GM18511 (cell line): Measurements from ENCODE around the gene XYLT2.
A peak's percentile ranks its signal among the peaks of the same experiment; 100 is the strongest.

Experiments used
- ATAC-seq: cut with Tn5 transposase; IDR thresholded peaks from one replicate; pipeline ENCODE4 v1.9.1; 2021; ENCODE audit warnings: mild to moderate bottlenecking, moderate library complexity; ENCODE audit not compliant: unreplicated experiment

Gene XYLT2

DNA sequence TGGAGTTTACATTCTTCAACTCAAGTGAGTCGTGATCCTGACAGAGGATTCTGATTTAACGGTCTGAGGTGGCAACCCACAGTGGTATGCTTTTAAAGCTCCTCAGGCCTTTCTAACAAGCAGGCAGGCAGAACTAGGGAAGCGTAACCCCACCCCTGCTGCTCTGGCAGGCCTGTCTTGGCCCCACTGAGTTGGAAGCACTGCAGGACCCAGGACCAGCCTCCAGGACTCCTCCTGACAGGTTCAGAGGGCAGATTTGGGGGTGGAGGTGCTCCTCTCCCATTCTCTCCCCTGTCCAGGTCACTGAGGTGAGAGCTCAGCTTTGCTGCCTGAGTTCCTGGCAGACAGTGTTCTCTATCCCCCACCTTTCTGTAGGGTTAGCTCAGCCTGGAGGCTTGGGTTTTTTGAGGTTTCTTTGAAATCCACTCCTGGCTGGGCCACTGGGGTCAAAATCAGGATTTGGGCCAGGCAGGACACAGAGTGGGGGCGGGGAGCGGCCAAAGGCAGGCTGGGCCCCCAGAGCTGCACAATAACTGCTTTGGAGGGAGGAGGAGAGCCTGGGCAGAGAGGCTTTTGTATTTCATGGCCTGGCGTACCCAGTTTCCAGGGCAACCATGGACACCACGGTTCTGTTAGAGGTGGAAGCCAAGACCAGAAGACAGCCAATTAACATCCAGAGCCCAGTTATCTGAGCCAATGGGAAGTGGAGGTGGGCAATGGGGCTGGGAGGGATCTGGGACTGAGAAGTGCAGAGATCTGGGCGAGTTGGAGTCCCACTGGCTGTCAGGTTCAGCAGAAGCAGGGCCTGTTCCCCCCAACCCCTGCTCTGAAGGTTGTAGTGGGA is 17.5 kb downstream of the XYLT2 start:
- ATAC-seq: no peak

DNA sequence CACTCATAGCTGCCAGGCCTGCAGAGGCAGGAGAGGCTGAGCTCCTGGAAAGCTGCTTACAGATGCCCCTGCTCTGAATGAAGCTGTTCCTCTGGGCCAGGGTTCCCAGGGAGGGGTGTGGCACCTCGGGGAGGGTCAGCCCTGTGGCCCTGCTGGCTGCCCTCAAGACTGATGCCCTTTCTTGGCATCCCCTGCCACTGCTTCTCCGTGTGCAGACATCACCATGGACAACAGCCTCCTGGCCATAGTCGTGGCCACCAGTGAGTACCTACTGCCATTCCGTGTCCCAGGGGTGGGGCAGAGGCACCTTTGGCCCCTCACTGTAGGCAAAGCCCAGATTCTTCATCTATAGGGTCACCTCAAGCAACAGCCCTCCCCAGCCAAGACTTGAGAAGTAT is 18.1 kb downstream of the XYLT2 start:
- no peak for ATAC-seq

DNA sequence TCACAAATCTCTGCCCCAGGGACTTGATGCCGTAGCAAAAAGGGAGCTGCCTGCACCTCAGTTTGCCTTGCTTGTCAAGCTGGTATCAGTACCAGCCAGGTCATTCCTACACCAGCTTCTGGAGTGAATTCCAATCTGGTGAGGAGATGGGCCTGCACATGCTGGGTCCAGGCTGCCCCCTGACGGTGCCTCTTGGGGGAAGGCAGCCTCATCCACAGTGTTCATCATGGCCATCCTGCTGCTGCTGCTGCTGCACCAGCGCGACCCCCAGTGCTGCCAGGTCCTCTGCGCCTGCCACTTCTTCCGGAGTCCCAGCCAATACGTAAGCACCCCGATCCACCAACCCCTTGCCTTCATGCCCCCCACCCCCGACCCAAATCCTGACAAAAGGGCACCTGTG is 18.8 kb downstream of the XYLT2 start:
- no peak for ATAC-seq

DNA sequence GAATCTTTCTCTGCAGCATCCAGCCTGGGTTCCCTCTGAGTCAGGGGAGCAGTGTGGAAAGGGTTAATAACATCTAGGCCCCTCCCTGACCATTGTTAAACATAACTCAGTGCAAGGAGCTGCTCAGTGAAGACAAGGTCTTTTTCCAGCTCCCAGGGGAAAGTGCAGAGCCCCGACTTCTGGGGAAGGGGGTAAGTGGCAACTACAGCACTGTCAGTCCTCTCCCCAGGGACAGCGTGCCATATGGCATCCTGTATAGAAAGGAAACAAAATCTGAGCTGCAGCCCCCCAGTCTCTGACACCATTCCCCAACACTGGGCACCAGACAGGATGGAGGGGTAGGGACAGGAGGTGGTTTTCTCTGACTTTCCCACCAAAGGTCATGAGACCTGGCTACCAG is 19.2 kb downstream of the XYLT2 start:
- no peak for ATAC-seq

DNA sequence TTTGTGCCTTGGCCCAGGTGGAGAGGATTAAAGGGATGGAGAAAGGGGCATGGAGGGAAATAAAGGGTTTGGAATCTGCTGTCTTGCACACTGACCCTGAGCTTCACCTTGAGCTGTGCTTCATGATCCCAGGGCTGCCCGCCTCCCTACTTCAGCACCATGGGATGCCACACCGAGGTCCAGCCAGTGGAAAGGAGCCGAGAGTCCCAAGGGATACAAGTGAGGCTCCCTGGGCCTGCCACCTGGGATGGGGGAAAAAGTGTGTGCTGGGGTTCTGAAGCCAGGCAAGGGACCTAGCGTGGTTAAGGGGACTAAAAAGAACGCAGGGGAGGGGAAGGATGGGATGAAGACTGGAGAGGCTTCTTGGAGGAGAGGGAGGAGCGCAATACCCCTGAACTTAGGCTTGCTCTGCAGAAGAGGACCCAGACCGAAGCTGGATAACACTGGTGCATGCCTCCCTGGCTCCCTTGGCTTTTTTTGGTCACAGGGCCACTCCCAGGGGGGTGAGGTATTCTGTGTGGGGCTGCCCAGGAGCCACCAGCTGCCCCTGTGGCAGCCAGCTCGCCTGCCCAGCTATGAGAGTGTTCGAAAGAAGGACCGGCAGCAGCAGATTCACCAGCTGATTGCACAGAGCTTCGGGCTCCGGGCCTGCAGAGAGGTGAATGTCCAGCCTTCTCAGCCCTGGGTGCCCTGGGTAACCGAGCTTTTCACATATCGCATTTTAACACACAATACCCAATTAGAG is 19.9 kb downstream of the XYLT2 start:
- no peak for ATAC-seq

DNA sequence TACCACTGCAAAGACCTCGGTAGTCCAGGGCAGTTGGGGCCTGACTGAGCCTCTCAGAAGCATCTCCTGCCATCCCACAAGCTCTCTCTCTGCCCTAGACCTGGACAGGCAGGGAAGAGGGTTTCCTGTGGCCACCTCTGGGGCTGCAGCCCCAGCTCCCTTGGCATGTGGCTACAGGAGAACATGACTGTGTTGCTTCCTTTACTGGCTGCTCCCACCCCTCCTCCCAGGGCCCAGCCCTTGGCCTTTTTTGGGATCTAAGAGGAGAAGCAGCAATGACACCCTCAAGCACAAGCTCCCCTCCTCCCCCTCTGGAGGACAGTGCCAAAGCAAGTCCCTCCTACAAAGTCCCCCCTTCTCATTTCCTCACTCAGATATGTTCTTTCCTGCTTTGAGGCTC is 21.5 kb downstream of the XYLT2 start:
- no peak for ATAC-seq

DNA sequence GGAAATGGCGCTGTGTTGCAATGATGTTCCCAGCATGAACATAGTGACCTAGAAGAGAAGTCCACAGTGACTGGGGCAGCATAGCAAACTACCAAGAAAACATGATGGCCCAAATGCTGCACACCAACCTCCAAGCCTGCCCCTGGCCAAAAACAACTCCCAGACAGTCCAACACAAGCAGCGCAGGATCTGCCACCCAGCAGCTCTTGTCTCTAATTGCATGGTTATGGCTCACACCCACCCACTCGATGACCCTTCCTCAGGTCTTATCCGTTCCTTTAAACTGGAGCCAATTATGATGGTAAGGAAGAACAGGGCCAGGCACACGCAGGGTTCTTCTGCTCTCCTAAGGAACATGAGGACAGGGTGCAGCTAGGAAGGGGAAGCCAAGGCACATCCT is 24.1 kb downstream of the XYLT2 start:
- ATAC-seq: no peak

DNA sequence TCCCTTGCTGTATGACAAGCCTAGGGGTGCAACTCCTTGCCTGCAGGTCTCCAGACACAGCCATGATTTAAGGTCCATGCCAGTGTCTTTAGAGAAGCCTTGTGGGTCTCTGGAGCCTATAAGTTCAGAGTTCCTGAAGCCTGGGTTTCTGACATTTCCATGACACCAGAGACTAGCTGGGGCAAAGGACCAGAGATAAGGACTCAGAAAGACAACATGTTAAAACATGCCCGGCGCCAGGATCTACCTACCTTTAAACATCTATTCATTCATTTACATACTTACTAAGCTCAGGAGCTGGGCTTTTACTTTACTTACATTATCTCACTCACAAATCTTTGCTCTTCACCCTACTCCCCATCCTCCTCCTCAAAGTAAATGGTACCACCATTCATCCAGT is 25.6 kb downstream of the XYLT2 start:
- no peak for ATAC-seq

DNA sequence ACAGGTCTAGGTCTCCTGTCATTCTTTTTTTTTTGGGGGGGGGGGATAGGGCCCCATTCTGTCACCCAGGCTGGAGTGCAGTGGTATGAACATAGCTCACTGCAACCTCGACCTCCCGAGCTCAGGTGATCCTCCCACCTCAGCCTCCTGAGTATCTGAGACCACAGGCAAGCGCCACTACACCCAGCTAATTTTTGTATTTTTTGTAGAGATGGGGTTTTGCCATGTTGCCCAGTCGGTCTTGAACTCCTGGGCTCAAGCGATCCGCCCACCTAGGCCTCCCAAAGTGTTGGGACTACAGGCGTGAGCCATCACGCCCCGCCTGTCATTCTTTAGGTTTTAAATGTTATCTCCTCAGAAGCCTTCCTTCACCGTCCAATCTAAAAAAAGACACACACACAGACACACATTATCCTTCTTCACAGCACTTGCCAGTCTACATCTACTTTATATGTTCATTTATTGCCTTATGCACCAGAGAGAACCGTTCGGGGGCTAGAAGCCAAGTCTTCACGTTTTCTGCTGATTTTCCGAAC is 26.4 kb downstream of the XYLT2 start:
- ATAC-seq: peak; percentile 12

DNA sequence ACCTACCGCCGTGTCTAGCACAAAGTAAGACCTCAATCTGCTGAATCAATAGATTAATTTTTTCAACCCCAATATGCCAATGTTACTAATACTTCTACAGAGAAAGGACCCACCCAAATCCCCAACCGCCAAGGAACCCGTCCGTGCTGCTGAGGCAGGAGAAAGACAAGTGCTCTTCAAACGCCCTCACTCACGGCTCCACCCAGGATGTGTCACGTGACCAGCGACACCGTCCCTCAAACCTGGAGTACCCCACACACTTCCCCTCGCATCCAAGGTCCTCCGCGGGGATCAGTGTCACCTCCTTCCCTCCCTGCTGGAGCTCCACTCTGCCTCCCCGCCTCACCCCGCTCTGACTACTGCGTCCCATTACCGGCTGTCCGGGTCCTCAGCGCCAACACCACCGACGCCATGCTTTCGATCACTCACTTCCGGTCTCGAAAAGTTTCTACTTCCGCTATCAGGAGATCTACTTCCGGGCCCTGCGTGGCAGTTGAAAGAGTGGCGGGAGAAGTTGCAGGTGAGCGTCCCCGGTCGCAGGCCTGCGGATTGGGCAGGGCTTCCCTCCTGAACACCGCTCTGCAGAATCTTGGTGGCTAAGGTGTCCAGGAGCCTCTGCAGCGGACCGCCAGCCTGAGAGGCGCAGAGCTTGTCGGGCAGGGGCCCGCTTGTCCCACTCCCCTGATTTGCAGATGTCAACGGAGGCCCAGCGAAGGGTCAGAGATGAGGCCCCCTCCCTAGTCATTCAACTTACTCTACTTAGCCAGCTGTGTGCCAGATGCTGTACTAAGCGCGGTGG is 27.0 kb downstream of the XYLT2 start, which contains the start of the genes EME1 and MRPL27:
Gene EME1 (plus strand): TSS at position 472 of the 799 bp plus-strand sequence. CDS start 1,980 bp downstream, outside the sequence.
Gene MRPL27 (minus strand): TSS at position 427 of the 799 bp plus-strand sequence. CDS start 14 bp downstream, at position 413.
- ATAC-seq: peak; percentile 96

DNA sequence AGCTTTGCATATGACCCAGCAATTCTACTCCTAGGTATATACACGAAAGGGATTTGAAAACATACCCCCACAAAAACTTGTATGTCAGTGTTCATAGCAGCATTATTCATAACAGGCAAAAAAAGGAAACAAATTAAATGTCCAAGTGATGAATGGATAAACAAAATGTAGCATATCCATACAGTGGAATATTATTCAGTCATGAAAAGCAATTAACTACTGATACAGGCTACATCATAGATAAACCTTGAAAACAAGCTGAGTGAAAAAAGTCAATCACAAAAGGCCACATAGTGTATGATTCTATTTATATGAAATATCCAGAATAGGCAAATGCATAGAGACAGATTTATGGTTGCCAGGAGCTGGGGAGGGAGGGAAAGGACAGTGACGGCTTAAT is 27.8 kb downstream of the XYLT2 start:
- ATAC-seq: no peak

DNA sequence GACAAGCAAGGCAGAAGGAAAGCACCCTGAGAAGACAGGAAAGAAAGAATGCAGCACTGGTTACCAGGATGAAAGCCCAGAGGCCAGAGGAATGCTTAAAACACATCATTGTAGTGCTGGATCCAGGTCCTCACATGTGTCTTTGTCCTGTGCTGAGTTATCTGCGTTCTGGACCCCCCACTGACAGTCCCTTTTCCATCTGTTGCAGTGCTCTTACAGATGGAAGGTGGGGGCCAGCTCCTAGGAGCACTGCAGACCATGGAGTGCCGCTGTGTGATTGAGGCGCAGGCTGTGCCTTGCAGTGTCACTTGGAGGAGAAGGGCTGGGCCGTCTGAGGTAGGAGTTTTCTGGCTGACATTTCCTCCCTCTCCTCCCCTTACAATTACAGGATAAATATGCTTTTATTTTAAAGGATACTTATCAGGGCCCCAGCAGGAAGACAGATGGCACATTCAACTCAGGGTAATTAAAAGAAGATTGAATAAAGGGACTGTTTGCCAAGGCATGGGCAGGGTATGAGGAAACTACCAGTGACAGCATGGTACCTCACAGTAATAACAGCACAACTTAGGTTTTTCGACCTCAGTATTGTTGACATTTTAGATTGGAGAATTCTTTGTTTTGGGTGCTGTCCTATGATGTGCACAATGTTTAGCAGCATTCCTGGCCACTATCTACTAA is 30.1 kb downstream of the XYLT2 start:
- ATAC-seq: no peak

DNA sequence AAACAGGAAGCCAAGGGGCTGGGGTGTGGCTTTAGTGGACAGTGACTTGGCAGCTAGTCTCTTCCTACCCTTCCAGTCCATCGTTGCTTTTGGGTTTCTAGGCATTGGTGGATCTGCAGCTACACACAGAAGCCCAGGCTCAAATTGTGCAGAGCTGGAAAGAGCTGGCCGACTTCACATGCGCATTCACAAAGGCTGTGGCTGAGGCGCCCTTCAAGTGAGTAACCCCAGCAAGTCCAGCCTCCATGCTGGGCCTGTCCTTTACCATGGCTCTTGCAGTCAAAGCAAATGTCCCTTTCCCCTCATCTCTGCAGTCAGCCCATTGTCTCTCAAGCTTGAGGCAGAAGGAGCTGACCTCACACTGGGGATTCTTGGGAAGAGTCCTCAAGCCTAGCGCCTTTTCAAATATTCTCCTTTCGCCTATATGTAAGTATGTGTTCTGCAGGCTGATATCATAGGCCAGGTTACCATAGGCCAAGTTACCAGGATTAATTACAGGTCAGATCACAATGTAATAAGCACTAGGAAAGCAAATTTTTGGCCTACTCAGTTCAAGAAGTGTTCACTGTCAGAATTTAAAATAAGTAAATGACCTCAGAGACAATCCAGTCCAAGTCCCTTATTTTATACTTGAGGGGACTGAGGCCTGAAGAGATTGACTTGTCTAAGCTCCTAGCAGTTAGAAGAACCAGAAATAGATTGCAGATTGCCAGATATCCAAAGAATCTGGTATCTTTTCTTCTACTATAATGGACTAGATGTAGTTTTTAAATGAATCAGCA is 33.6 kb downstream of the XYLT2 start:
- no peak for ATAC-seq

DNA sequence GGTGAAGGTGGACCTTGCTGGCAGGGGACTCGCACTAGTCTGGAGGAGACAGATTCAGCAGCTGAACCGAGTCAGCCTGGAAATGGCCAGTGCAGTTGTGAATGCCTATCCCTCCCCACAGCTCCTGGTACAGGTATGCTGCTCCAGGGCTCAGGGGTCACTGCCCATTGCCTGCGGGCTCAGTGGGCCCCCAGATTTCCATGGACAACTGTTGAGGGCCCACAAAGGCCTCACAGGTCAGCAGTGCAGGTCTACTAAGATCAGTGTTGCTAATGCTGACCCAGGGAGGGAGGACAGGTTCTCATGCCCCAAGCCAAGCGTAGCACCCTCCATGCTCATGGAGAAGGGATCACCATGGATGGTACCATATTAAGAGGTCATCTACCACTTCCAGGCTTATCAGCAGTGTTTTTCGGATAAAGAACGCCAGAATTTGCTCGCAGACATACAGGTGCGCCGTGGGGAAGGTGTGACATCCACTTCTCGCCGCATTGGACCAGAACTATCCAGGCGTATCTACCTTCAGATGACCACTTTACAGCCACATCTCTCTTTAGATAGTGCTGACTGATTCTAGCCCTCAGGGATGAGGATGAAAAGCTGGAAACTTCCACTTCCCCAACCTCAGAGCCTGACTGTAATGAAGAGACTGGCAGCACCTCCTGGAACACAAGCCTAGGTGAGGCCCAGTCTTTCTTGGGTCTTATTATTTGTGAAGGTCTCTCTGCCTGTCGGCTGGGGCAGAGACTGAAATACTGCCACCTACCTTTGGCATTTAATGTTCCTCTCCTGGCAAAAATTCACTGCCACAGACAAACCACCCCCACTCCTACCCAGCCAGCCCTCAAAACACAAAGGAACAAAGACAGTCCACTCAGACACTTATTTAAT is 34.7 kb downstream of the XYLT2 start:
- no peak for ATAC-seq

DNA sequence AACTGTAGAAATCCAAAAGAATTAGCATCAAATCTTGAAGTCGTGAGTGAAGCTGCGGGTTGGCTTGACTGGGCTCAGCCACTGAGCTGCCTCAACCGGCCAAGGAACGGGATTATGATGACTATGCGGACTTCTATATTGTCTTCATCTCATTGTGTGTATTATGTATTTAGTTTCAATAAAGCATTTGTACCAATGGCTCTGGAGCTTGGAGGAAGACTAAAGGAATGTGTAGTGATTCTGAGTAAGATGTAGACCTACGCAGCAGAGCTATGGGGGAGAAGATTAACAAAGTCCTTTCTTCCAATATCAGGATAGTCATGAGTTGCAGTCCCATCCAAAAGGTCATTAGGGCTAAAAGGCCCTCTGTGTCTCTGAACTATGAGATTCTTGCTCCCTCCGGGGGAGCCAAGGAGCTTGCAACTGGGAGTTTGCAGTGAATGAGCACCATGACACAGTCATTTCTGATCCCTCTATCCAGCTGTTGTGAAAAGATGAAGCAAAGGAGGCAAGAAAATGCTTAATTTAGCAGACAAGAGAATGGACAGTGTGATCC is 35.4 kb downstream of the XYLT2 start:
- no peak for ATAC-seq

DNA sequence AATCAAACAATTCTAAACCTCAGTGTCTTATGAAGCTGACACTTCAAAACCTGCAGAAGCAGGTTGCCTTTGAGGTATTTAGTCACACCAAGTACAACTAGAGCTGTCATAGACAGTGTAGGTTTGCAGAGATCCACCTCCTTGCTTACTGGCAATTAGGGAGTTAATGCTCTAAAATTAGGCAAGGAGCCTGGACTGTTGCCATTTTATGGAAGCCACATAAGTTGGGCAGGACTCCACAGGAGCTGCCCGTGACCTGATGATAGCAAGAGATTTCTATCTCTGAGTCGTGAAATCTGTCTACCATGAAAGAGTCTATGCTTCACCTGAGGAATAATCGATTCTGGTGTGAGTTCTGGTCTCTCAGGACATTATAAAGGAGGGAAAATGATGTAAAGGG is 36.0 kb downstream of the XYLT2 start:
- ATAC-seq: no peak

DNA sequence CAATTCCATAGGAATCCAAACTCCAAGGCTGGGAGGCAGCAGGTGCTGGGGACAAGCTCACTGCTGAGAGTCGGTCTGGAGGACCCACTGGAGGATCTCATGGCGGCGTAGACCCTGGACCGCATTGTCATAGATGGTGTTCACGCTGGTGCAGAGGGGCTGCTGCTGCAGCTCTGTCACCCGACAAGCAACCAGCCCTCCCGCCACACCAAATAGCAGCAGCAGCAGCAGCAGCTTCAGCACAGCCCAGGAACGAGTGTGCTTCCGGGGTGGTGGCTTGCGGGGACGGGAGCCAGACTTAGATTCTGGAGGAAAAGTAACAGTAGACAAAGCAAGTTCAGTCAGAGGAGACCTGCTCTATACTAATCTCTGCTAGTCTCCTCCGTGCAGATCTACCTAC is 37.0 kb downstream of the XYLT2 start:
- ATAC-seq: no peak

DNA sequence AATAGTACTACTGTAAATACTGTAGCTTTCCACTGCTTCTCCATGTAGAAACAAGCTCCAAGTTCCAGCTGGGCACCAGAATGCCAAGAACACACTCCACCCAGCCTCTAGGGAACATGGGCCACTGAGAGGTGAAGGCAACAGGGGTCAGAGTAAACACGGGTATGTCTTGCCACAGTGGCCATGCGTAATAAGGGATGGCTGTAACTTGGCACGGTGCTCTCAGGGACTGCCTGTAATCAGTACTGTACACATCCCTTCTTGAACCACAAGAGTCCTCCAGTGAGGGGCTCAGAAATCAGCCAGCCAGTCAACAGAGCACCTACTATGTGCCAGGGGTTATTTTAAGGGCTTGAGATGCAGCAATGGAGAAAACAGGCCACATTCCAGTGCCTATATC is 40.6 kb downstream of the XYLT2 start:
- no peak for ATAC-seq
